Neuron (in vitro differentiated cells): Measurements from ENCODE around the gene ARAP2.

Experiments
- H2AFZ ChIP-seq: one replicate; pipeline ENCODE4 v1.6.1; 2013; ENCODE audit warnings: low read depth, mild to moderate bottlenecking, inconsistent platforms, low read length, moderate library complexity
- H3K27me3 ChIP-seq: one replicate; pipeline ENCODE4 v1.6.1; 2013; ENCODE audit warnings: low read length; ENCODE audit not compliant: insufficient read depth
- H3K36me3 ChIP-seq: one replicate; pipeline ENCODE4 v1.6.1; 2013; ENCODE audit warnings: low read length; ENCODE audit not compliant: insufficient read depth
- H3K4me1 ChIP-seq: one replicate; pipeline ENCODE4 v1.6.1; 2013; ENCODE audit warnings: low read length; ENCODE audit not compliant: insufficient read depth
- H3K4me3 ChIP-seq: 2 replicates; pipeline ENCODE4 v1.5.1; 2013; ENCODE audit warnings: mild to moderate bottlenecking, low read length, moderate library complexity
- H3K9me3 ChIP-seq: one replicate; pipeline ENCODE4 v1.6.1; 2013; ENCODE audit warnings: low read length

The ARAP2 gene

DNA sequence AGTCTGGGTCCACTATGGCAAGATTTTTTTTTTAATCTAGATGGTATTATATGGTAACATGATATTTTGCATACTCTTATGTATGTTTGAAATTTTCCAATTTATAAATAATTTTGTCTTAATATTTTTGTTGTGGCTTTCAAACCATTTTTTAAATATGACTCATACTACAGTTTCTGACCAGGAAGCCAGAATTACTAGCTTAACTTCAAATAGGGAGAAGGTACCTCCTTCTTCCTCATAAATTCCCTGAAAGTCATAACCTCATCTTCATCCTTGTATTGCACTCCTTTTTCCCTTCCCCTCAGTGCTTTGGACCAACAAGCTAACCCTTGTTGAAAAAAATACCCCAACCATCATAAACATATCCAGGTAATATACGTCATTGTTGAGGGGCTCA lies 21.6 kb downstream of the ARAP2 start:
- Histone ChIP-seq H3K4me1 (peaks cover 8% of the 10 kb centered on the region), H2AFZ (no peak overlapping the region), H3K36me3 (no peaks in the 10 kb centered on the region), H3K27me3 (no peaks in the 10 kb centered on the region), H3K9me3 (no peaks in the 10 kb centered on the region), H3K4me3 (no peak overlapping the region)

GRCh38 chr4:36220776-36221175 lies 23.5 kb downstream of the ARAP2 start:
- Histone ChIP-seq H3K4me1 (peaks cover 8% of the 10 kb centered on the region), H2AFZ (no peak overlapping the region), H3K9me3 (no peaks in the 10 kb centered on the region), H3K36me3 (no peaks in the 10 kb centered on the region), H3K27me3 (no peaks in the 10 kb centered on the region), H3K4me3 (no peak overlapping the region)

- Histone ChIP-seq H3K36me3 (no peaks in the 10 kb centered on the region), H3K4me3 (no peak overlapping the region), H3K27me3 (no peaks in the 10 kb centered on the region), H3K4me1 (peaks cover 18% of the 10 kb centered on the region), H2AFZ (no peak overlapping the region), H3K9me3 (no peaks in the 10 kb centered on the region)
Observed at GRCh38 chr4:36218121-36218520, 26.2 kb downstream of the ARAP2 start.

DNA sequence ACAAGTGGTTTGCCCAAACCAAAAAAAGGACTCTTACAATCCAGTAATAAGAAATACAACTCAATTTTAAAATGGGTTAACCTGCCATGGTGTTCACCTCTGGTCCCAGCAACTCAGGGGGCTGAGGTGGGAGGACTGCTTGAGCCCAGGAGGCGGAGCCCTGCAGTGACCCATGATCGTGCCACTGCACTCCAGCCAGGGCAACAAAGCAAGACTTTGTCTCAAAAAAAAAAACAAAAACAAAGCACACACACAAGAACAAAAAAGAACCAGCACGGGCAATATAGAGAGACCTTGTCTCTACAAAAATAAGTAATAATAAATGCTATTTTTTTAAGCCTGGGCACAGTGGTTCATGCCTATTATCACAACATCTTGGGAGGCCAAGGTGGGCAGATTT lies 28.7 kb downstream of the ARAP2 start:
- Histone ChIP-seq H2AFZ (no peak overlapping the region), H3K4me3 (no peak overlapping the region), H3K36me3 (no peaks in the 10 kb centered on the region), H3K27me3 (no peaks in the 10 kb centered on the region), H3K9me3 (no peaks in the 10 kb centered on the region), H3K4me1 (peaks cover 34% of the 10 kb centered on the region)

DNA sequence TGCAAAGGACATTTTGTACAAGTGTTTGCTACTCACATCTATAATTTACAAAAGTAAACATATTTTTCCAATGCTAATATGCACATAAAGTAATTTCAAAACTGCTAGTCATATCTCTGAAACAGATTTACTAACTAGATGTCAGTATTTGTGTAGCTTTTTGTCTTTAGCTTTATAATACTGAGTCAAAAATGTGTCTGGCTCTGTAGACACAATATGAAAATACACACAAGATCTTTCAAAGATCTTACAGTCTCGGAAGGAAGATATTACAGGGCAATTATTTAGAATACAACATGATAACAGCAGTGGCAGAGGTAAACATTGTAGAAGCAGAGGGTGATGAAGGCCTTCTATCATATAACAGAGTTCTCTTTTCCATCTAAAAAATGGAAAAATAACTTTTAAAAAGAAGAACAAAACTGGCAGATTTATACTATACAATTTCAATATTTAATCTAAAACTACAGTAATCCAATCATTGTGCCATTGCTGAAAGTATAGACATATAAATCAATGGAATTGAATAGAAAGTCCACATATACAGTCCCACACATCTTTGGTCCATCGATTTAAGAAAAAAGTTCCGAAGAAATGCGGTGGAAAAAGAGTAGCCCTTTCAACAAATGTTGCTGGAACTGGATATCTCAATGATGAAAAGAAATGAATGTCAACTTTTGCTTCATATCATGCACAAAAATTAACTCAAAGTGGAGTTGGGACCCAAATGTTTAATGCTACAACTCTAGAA lies 29.4 kb downstream of the ARAP2 start:
- no peaks in the 10 kb centered on the region for H3K27me3 ChIP-seq
- H3K36me3 ChIP-seq, result no peaks in the 10 kb centered on the region
- peaks cover 34% of the 10 kb centered on the region for H3K4me1 ChIP-seq
- H3K9me3 ChIP-seq, result no peaks in the 10 kb centered on the region
- H2AFZ ChIP-seq, result no peak overlapping the region
- no peak overlapping the region for H3K4me3 ChIP-seq

DNA sequence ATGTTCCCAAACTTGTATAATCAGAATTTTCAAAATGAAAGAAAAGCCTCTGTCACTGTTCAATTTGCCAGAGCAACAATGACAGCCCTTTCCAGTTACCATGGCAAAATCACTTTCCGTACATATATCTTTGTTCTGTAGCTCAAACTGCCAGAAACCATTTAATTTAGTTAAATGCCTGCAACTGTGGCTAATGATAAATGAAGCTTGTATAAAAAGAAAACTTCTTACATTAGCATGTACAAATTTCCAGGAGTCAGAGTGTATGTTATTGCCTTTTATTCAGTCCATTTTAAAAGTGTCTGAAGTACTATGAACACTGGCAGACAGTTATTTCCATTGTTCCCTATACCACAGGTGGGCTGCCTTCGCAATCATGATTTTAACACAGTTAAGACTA lies 30.3 kb downstream of the ARAP2 start:
- Histone ChIP-seq H3K27me3 (no peaks in the 10 kb centered on the region), H3K4me1 (peaks cover 35% of the 10 kb centered on the region), H3K36me3 (no peaks in the 10 kb centered on the region), H3K9me3 (no peaks in the 10 kb centered on the region), H2AFZ (no peak overlapping the region), H3K4me3 (no peak overlapping the region)

DNA sequence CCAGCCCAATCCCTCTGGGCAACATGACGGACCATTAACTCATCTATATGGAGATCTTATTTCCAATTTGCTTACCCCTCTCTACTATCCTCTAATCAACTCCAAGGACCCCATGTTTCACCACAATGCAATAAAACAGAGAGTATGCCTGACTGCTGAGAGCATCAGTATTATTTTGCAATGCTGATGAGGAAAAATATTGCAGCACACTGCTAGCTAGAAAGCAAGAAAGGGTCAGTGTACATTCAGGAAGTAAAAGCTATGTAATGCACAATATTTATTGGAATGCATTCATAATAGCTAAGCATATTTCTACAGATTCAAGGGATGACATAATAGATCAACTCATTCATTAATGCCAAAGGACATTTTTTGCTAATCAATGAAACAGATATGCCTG lies 33.2 kb downstream of the ARAP2 start:
- Histone ChIP-seq H3K4me1 (peaks cover 57% of the 10 kb centered on the region), H2AFZ (no peak overlapping the region), H3K36me3 (no peaks in the 10 kb centered on the region), H3K4me3 (no peak overlapping the region), H3K27me3 (no peaks in the 10 kb centered on the region), H3K9me3 (no peaks in the 10 kb centered on the region)

- H3K36me3 ChIP-seq, result no peaks in the 10 kb centered on the region
- no peaks in the 10 kb centered on the region for H3K27me3 ChIP-seq
- no peak overlapping the region for H2AFZ ChIP-seq
- no peak overlapping the region for H3K4me3 ChIP-seq
- no peaks in the 10 kb centered on the region for H3K9me3 ChIP-seq
- peaks cover 60% of the 10 kb centered on the region for H3K4me1 ChIP-seq
Observed at GRCh38 chr4:36209941-36210649, 34.2 kb downstream of the ARAP2 start.

- Histone ChIP-seq H3K9me3 (no peaks in the 10 kb centered on the region), H3K36me3 (no peaks in the 10 kb centered on the region), H3K27me3 (no peaks in the 10 kb centered on the region), H3K4me3 (no peak overlapping the region), H2AFZ (no peak overlapping the region), H3K4me1 (peaks cover 51% of the 10 kb centered on the region)
Observed at GRCh38 chr4:36208893-36209473, 35.3 kb downstream of the ARAP2 start.

DNA sequence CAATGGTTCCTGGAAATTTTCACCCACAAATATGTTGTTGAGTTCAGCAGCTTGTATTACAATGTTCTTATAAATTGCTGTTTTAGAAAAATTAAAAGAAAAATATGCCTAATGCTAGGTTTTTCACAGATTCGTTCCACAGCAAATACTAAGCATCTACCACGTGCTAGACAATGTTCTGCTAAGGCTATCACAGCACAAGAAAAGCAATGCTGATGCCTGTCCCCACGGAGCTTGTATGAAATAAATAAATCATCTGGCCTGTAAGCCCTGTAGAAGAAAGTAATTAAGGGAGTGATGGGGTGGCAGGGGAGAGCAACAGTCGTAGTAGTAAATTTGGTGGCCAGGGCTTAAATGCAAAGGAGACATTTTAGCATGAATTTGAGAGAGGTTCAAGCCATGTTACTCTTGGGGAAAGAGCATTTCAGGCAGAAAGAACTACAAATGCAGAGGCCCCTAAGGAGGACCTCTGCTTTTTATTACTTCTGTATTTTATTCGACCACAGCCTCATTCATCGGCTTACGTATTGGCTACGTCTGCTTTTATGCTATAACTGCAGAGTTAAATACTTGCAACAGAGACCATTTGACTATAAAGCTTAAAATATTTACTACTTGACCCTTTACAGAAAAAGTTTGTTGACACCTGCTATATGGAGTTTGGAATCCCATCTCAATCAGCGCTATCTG lies 36.3 kb downstream of the ARAP2 start:
- H3K27me3 ChIP-seq, result no peaks in the 10 kb centered on the region
- H3K9me3 ChIP-seq, result no peaks in the 10 kb centered on the region
- H3K4me1 ChIP-seq, result peaks cover 41% of the 10 kb centered on the region
- H3K36me3 ChIP-seq, result no peaks in the 10 kb centered on the region
- no peak overlapping the region for H2AFZ ChIP-seq
- no peak overlapping the region for H3K4me3 ChIP-seq

DNA sequence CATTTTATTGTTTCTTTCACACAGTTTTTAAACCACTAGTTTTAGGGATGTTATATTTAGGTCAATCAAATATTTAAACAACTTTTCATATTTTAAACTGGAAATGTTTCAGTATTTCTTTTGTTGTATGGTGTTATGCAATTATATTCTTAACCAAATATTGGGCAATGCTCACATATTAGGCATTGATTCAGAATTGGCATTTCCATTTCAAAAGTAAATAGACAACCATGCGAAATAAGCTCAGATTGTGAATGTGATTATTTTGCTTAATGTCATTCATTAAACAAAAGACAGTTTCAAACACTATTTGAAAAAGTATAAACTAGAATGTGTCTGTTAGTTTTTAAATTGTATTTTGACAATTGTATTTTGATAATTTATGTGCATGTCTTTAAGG lies 36.9 kb downstream of the ARAP2 start:
- Histone ChIP-seq H3K27me3 (no peaks in the 10 kb centered on the region), H3K9me3 (no peaks in the 10 kb centered on the region), H3K4me3 (no peak overlapping the region), H2AFZ (no peak overlapping the region), H3K36me3 (no peaks in the 10 kb centered on the region), H3K4me1 (peaks cover 36% of the 10 kb centered on the region)

DNA sequence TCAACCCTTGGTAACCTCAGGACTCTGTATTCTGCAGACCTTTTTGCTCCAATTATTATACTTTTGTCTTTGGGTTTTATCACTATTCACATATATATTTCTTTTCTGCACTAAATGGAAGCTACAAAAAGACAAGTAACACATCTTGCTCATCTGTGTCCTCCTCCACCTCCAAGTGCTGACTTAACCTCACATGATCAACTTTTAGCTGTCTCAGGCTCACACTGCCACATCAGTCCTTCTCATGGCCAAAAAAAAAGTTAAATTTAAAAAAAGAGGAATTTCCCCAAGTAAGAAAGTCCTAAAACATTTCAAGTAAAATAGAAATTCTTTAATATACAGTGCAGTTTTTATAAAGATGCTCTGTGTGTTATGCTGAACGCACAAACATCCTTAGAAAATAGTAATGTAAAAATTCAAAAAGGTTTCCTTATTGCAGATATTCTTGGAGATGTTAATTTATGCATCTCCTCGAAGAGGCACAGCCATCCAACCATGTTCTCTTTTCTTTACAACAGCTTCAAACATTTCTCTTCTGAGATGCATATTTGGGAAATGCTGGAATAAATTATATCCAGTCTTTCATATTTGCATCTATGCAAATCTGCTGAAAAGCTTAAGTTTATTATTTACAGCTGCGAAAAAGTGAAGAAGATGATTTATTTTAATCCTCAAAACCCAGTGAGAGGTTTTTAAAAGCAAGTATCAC lies 37.6 kb downstream of the ARAP2 start:
- H2AFZ ChIP-seq, result no peak overlapping the region
- H3K27me3 ChIP-seq, result no peaks in the 10 kb centered on the region
- no peaks in the 10 kb centered on the region for H3K9me3 ChIP-seq
- no peaks in the 10 kb centered on the region for H3K36me3 ChIP-seq
- peaks cover 30% of the 10 kb centered on the region for H3K4me1 ChIP-seq
- no peak overlapping the region for H3K4me3 ChIP-seq
